NCI-H1417 treated with DMSO at 0.1 percent for 48 hours (cell line): Measurements from ENCODE around the gene HOXC10.

Experiments used
- DNase-seq: peaks from one replicate; lab custom pipeline; 2025; lab: John Stamatoyannopoulos, UW

The HOXC10 gene

DNA sequence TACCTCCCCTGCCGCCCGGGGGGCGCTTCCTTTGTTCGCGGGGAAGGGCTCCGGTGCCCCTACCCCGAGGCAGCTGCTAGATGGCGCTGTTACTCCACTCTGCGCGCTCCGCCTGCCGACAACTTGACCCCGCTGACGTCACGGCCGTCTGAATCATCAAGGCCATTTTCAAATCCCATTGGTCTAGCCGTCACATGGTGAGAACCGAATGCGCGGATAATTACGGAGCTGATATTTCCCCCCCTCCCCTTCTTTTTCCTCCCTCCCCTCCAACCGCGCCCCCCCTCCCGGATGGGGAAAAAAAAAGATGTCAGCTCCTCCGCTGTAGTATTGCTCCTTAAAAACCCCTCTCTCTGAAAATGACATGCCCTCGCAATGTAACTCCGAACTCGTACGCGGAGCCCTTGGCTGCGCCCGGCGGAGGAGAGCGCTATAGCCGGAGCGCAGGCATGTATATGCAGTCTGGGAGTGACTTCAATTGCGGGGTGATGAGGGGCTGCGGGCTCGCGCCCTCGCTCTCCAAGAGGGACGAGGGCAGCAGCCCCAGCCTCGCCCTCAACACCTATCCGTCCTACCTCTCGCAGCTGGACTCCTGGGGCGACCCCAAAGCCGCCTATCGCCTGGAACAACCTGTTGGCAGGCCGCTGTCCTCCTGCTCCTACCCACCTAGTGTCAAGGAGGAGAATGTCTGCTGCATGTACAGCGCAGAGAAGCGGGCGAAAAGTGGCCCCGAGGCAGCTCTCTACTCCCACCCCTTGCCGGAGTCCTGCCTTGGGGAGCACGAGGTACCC lies at the start of gene HOXC10:
TSS of gene HOXC10 (plus strand) at position 246 of the 791 bp plus-strand sequence. CDS start at position 360, 114 bp downstream.
- peak; percentile 78 for DNase-seq

GRCh38 chr12:53935383-53936341 lies 49.3 kb upstream of the HOXC10 start:
- DNase-seq: no peak

DNA sequence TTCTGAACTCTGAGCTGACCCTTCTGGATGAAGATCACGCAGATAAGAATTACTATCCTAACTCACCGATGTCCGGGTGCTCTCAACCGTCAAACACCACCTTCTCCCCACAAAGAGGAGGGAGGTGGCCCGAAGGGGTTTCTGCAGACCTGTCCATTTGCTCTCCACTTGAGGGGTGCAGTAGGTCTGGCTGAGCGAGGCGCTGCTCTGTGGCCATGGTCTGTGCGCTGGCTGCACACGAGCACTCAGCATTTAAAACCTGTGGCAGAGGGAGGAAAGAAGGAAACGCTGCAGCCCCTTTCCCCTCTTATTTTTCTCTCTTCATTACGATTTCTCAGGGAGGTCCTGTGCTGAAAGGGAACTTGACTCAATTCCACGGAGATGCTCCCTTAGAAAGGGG lies 47.8 kb upstream of the HOXC10 start:
- DNase-seq: no peak

DNA sequence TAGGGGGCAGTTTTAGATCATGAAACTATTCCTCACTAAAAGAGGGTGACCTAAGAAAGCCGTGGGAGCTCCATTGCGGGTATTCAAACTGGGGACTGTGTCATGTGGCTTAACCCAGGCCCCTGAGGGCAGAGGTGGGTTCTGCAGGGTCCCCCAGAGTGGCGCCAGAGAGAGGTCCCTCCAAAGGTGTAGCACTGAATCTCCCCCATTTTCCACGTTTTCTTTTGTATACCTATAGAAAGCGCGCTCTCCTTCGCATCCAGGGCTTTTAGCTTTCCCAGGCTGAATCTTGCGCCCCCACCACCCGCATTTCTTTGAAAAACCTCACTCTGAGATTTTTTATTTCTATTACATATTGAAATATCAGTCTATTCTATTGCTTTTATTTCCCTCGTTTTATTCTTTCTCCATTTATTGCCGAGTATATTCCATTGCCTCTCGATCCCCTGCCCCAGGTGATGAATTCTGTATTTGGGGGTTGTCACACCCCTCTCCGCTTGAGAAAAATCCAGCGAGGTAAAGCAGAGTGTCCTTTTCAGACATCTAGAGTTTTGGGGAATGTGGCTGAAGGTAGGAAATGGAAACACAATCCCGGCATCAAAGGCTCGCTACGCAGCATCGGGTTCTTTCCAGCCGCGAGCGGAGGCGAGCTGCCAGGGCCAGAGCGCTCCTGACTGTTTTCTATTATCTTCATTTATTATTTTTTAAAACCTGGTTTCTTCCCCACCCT lies 47.2 kb upstream of the HOXC10 start:
- DNase-seq: no peak

GRCh38 chr12:53938326-53939140 lies 46.4 kb upstream of the HOXC10 start, which contains the start of gene HOXC13:
HOXC13 (plus strand) TSS chr12:53938831; CDS start chr12:53938907, 76 bp downstream.
- peak; percentile 97 for DNase-seq

DNA sequence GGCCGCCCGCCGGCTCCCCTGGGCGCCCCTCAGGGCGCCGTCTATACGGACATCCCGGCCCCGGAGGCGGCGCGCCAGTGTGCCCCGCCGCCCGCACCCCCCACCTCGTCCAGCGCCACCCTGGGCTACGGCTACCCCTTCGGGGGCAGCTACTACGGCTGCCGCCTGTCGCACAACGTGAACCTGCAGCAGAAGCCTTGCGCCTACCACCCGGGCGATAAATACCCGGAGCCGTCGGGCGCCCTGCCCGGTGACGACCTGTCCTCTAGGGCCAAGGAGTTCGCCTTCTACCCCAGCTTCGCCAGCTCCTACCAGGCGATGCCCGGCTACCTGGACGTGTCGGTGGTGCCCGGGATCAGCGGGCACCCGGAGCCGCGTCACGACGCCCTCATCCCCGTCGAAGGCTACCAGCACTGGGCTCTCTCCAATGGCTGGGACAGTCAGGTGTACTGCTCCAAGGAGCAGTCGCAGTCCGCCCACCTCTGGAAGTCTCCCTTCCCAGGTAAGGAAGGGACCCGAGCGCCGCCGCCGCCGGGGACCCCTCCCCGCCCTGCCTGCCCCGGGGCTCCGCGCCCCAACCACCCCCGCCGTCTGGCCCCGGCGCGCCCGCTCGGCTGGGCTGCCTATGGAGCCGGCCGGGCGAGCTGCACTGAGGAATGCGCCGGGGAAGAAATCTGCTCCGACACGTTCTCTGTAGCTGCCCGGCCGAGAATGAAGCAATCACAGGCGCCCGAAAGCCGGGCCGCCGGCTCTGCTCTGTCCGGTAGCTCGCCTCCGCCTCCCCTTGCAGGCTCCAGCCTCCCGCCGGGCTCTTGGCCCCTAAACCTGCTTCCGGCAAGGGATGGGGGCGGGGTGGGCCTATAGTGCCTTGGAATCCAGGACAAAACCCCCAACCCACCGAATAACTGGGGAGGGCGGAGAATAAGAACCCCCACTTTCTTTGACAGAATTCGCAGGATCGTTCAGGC lies 45.5 kb upstream of the HOXC10 start:
- no peak for DNase-seq

DNA sequence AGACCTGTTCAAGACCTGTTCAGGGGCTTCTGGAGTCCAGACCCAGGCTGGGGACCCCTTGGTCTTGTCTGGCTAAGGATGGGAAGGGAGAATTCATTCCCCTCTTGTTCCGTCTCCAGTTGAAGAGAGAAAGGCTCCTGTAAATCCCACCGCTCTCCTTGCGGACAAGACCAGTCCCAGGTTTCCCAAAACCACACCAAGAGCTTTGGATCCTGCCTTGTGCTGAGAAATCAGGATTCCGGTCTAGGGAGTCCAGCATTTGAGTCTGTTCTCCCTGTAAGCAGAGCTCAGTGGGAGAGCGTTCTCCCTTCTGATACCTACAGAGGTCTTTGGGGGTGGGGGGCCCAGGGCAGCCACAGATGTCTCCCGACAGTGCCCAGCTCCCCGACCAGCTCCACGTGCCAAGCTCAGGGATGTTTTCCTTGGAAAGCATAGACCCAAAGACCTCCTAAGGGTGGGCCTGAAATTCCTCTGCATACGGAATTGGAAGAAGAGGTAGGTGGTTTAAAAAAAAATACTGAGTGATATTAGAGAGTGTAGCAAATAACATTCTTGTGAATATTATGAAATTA lies 44.4 kb upstream of the HOXC10 start:
- DNase-seq: no peak

DNA sequence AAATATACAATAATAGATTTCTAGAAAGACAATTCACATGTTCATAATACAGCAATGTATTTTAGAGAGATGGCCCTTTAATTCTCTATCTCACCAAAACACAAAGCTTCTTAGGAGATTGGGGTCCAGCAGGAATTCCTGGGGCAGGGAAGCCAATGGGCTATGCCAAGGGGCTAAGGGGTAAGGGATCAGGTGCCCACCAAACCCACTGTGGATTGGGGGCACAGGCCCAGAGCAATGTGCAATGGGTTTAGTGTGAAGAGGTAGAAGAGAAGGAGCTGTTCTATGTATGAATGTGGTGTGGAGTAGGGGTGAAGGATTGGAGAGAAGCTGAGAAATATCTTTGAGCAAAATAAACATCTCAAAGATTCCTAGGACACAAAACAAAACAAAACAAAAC lies 43.8 kb upstream of the HOXC10 start:
- DNase-seq: no peak

DNA sequence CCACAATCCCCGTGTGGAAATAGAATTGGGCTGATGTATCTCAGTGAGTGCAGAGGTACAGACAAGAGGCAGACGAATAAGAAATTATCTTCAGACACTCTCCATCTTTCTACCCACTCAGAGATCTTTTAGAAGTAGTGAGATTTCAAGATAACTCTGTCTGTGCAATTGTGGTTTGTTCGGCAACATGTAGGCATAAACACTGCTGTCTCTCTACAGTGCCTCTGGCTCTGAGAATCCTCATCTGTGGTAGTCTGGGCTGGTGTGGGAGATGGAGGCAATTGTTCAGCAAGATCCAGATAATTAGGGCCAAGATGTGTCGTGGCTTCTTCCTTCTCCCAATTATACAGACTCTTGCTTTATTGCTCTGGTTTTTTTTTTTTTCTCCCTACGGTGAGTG lies 43.2 kb upstream of the HOXC10 start:
- DNase-seq: no peak

GRCh38 chr12:53942467-53942997 lies 42.4 kb upstream of the HOXC10 start:
- no peak for DNase-seq

GRCh38 chr12:53944209-53944608 lies 40.7 kb upstream of the HOXC10 start:
- no peak for DNase-seq

DNA sequence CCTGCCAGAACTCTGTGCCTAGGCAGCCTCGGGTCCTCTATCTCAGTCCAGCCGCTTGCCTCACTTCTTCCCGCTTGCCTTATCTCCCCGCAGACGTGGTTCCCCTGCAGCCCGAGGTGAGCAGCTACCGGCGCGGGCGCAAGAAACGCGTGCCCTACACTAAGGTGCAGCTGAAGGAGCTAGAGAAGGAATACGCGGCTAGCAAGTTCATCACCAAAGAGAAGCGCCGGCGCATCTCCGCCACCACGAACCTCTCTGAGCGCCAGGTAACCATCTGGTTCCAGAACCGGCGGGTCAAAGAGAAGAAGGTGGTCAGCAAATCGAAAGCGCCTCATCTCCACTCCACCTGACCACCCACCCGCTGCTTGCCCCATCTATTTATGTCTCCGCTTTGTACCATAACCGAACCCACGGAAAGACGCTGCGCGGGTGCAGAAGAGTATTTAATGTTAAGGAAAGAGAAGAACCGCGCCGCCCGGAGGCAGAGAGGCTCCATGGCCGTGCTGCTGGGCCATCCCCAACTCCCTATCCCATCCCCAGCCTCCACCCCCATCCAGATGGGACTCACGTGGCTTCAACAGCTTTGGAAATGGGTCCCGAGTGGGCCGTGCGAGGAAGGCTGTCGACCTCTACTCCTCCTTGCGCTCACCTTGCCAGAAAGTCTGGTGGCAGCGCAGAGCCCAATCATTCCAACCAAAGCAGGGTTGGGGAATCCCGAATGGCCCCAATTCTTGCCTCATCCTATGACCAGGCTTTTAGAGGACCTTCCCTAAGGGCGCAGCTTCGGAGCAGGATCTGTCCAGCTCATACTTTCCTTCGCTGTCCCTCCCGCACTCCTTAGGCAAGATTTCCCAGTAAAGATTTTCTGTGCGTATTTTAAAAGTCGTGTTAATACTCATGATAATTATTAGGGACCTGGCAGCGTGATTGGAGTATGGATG lies 39.8 kb upstream of the HOXC10 start:
- no peak for DNase-seq

DNA sequence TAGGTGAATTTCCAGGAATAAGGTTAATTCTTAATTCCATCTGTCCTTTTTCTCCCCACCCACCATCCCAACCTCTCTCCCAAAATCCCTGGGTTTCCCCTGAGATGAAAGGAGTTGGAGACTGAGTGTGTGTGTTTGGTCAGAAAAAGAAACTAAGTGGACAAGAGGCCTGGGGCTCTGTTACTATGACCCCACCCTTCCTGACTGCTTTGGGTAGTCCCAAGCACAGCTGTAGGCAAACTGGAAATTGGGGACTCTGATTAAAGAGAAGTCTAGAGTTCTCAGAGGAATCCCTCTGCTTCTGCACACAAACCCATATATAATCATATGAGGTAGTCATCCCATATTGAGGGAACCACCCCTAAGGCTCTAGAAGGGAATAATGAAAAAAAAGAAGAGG lies 37.2 kb upstream of the HOXC10 start:
- no peak for DNase-seq

- no peak for DNase-seq
Measured at GRCh38 chr12:53948650-53949593, 36.0 kb upstream of the HOXC10 start.

DNA sequence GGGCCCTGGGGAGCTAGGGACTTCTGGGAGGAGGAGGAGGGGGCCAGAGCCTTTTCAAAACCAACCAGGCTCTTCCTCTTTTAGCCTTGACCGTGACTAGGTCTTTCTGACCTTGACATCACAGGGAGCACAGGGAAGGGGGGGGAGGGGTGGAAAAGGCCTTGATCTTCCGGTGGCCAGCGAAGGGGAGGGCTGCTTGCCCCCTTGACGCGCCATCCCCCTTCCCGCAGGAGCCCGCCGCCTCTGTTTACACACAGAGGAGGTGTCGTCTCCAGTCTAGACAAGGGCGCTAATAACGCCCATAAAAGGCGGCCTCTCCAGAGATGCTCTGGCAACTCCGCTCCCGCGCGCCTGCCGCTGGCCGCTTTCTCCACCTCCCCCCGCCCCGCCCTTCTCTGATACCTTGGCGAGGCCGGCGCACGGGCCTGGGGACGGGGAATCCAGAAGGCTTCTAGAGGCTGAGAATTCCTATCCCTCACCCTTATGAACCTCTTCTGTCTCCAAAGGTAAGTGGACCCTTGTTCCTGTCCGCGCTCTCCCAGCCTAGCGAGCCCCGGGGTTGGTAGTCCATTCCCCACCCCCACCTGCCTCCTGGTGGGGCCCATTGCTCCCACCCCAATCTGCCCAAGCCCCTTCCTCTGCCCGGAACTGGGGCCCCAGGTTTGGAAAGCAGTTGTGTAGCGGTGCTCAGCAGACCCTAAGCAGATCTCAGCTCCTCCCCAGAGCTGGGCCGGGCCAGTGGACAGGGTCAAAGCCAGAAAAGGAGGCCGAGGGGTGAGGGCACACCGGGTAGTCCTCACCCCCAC lies 35.1 kb upstream of the HOXC10 start:
- peak; percentile 70 for DNase-seq

DNA sequence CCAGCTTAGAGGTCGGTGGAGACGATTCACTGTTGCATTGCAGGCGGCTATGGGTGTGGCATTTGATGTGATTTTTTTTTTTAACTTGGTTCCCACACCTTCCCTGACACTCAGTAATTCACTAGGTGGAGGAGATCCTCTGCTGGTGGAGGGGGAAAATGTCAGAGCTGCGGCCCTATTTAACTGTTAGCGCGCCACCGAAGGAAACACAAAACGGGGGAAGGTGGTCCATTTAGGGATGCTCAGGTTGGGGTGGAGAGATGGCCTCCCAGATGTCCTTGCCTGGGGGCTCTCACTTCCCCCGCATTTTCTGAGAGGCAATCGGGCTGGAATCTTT lies 34.5 kb upstream of the HOXC10 start:
- peak; percentile 7 for DNase-seq
